NB4 (cell line): ENCODE data around the gene PPIA.
A peak's percentile ranks its signal among the peaks of the same experiment; 100 is the strongest.

Experiments
- CTCF ChIP-seq: IDR thresholded peaks from one replicate; pipeline ENCODE4 v1.5.1; 2012; ENCODE audit warnings: low read depth, low read length
- MAX ChIP-seq: IDR thresholded peaks from 2 replicates; pipeline ENCODE4 v1.6.1; 2011; ENCODE audit warnings: low read depth, low read length
- MYC ChIP-seq: IDR thresholded peaks from 2 replicates; pipeline ENCODE4 v1.6.1; 2011; ENCODE audit warnings: low read depth, low read length
- POLR2A ChIP-seq: IDR thresholded peaks from 2 replicates; pipeline ENCODE4 v1.6.1; 2011; ENCODE audit warnings: mild to moderate bottlenecking; ENCODE audit not compliant: insufficient read length; ENCODE audit errors: extremely low read depth

GRCh38 chr7:44797329-44798258 is 1.1 kb downstream of the PPIA start:
- TF ChIP-seq POLR2A, result peak; percentile 65
- peak; percentile 66 for TF ChIP-seq CTCF
- TF ChIP-seq MAX, result peak; percentile 65; the same call in 1 of the 2 replicates
- peak; percentile 63; the same call in 1 of the 2 replicates for TF ChIP-seq MYC
